ENCODE data around the gene WDR91.

The WDR91 gene

DNA sequence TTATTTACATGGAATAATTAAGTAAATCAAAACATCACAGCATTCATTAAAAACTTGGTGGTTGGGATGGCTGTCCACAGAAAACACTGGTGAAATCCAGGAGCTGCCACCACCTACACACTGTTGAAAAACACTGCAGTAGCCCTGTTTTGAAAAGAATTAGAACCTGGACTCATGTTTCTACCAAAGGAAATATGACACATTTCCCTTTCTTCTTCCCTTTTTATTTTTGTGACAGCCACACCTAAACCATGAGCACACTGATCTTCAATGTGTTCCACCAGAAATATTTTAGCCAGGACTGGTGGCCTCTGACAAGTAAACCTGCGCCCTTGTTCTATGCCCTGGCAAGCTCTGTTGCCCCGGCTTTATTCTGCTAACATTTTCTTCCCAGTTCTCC is 60.2 kb downstream of the WDR91 start:
- no peaks in the 10 kb centered on the region for H3K27me3 Mint-ChIP-seq (ENCODE audit: low read depth)
- peaks cover 29% of the 10 kb centered on the region for H3K9me3 Mint-ChIP-seq
- peaks cover 6% of the 10 kb centered on the region for H3K4me1 Mint-ChIP-seq
- H3K36me3 Mint-ChIP-seq (ENCODE audit: low read depth): peaks cover 27% of the 10 kb centered on the region
- TF ChIP-seq, protein P1, sequence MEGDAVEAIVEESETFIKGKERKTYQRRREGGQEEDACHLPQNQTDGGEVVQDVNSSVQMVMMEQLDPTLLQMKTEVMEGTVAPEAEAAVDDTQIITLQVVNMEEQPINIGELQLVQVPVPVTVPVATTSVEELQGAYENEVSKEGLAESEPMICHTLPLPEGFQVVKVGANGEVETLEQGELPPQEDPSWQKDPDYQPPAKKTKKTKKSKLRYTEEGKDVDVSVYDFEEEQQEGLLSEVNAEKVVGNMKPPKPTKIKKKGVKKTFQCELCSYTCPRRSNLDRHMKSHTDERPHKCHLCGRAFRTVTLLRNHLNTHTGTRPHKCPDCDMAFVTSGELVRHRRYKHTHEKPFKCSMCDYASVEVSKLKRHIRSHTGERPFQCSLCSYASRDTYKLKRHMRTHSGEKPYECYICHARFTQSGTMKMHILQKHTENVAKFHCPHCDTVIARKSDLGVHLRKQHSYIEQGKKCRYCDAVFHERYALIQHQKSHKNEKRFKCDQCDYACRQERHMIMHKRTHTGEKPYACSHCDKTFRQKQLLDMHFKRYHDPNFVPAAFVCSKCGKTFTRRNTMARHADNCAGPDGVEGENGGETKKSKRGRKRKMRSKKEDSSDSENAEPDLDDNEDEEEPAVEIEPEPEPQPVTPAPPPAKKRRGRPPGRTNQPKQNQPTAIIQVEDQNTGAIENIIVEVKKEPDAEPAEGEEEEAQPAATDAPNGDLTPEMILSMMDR (IDR thresholded peaks at IDR 0.05; ENCODE audit: unreplicated experiment in 3 of 3): no peak
- peak overlapping the region in 1 of 3 experiments; percentile 29 for H3K4me3 Mint-ChIP-seq
- H3K27ac Mint-ChIP-seq: peak overlapping the region; percentile 51 to 73 (median 64)

DNA sequence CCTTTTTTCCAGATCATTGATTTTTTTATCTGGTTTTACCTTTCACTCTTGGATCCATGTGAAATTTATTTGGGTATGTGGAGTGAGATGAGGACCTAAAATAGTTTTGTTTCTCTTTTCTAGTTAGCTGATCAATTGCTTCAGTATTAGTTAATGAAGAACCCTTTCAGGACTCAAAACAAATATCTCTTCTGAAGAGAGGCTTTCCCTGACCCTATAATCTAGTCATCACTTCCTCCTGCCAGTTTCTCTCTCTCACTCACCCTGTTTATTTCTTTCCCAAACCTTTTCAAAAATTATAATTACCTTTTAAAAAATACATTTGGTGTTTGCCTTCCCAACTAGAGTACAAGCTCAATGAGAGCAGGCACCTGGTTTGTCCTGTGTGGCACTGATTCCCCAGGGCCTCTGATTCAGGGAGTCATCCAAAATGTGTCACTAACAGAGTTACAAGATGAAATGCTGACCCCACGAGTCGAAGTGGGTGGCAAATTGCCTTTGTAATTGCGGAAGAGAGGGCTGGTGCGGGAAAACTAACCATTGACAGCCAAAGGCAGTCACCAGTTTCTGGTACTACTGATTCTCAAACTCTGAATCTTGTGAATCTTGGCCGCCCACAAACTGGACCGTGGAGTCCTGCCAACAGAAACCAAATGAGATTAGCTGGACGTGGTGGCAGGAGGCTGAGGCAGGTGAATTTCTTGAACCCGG is 61.1 kb downstream of the WDR91 start:
- peaks cover 21% of the 10 kb centered on the region for H3K36me3 Mint-ChIP-seq (ENCODE audit: low read depth)
- peaks cover 6% of the 10 kb centered on the region for H3K4me1 Mint-ChIP-seq
- no peak overlapping the region for H3K4me3 Mint-ChIP-seq
- H3K27ac Mint-ChIP-seq: no peak overlapping the region
- no peaks in the 10 kb centered on the region for H3K27me3 Mint-ChIP-seq (ENCODE audit: low read depth)
- peaks cover 23% of the 10 kb centered on the region for H3K9me3 Mint-ChIP-seq
- TF ChIP-seq, protein P1 (IDR thresholded peaks at IDR 0.05; ENCODE audit: unreplicated experiment in 3 of 3): no peak

DNA sequence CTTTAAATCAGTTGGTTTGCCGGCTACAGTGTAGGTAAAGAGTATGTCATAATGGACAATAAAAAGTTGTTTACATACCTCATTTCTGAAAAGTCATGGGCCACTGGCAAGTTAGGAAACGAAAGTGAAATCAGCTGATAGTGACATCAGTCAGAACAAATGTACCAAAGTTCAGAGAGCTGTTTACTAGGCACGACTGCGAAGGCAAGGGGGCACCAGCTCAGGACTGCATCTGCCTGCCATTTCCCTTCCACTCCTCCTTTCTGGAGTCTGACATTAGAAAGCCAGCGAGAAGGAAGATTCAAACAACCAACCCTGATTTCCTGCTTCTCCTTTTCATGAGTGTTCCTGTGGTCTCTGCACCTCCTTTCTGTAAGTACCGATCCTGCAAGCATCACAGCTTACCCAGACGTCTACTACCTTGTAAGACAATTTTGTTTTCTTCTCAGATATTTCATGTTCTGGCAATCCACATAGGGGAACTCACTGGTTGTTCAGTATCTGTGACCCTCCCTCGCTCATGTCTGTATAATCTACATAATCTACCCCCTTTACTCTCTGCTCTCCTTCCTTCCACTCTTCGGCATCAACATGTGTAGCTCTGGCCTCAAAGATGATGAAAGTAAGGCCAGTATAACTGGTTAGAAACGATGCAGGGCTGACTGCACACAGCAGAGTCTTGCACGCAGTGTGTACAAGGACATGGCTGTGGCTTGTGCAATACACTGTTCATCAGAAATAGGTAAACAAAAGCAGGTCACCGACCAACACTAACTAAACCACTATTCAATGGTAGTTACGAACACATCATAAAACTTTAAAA is 63.2 kb downstream of the WDR91 start, which contains the start of gene TMEM140:
TMEM140 (plus strand) TSS at position 174 of the 823 bp plus-strand sequence. CDS start 16,370 bp downstream, outside the sequence.
- TF ChIP-seq, protein P1 (IDR thresholded peaks at IDR 0.05; ENCODE audit: unreplicated experiment in 3 of 3): no peak
- Mint-ChIP-seq H3K4me1 (peaks cover 6% of the 10 kb centered on the region), H3K27me3 (ENCODE audit: low read depth) (no peaks in the 10 kb centered on the region), H3K4me3 (peak within 1 kb of the TSS; percentile 9 to 74 (median 20)), H3K9me3 (peaks cover 6% of the 10 kb centered on the region), H3K27ac (peak within 1 kb of the TSS; percentile 59 to 90 (median 64)), H3K36me3 (ENCODE audit: low read depth) (peaks cover 6% of the 10 kb centered on the region)

DNA sequence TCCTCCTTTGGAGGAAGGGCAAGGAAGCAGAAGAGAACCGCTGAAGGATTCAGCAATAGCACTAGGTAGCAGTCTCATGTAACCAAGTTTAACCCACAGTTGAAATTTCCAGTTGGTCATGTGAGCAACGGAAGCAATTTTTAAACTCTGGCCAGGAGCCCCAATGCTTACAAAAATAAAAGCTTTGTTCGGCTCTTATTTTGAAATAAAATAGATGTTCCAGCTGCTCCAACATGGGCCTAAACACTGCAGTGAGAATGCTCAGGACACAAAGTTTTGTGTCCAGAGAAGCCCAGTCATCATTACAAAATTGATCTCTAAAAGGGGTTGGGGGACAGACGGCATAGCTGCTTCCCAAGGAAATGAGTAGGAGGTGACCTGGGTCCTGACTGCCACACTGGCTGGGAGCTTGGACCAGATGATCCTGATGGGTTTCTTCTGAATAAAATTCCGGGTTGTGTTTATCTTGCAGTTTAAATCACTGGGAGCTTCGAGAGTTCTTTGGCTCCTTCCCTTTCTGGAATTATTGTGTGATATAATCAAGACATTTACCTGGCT is 63.9 kb downstream of the WDR91 start:
- peaks cover 6% of the 10 kb centered on the region for H3K4me1 Mint-ChIP-seq
- TF ChIP-seq, protein P1 (IDR thresholded peaks at IDR 0.05; ENCODE audit: unreplicated experiment in 3 of 3): no peak
- H3K4me3 Mint-ChIP-seq: peak overlapping the region; percentile 9 to 74 (median 20)
- H3K27ac Mint-ChIP-seq: peak overlapping the region; percentile 59 to 90 (median 64)
- H3K27me3 Mint-ChIP-seq (ENCODE audit: low read depth): no peaks in the 10 kb centered on the region
- H3K36me3 Mint-ChIP-seq (ENCODE audit: low read depth): no peaks in the 10 kb centered on the region
- H3K9me3 Mint-ChIP-seq: no peaks in the 10 kb centered on the region

DNA sequence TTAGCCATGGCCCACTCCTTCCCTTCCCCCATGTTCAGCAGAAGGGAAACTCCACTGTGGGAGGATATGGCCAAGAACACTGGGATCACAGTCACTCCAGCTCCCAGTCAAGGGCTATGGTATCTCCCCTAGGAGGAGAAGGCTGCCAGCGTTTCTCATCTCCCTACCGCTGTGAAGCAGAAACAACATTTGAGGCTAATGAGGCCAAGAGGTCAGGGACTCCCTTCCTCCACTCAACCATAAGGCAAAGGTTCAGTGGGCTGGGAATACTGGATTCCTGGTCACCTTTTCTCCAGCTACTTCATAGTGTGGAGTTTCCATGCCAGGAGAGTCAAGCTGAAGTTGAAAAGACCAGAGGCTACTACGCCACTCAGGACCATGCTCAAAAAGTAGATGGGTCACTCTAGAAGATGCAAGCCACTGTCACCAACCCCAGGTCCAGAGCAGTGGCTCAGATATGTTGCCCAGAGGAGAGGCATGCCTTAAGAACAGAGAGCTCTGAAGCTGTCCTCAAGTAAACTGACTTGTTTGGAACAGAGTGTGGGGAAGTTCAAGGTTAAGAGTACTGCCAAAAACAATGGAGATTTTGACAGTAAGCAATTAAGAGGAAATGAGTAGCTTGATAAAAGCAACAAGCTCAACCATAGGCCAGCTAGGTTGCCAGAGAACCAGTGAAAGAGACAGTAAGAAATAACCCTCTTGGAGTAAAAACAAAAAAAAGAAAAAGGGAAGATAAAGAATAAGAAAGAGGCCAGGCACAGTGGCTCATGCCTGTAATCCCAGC is 67.2 kb downstream of the WDR91 start:
- Mint-ChIP-seq H3K36me3 (ENCODE audit: low read depth) (no peaks in the 10 kb centered on the region), H3K27ac (no peak overlapping the region), H3K4me1 (peaks cover 6% of the 10 kb centered on the region), H3K4me3 (no peak overlapping the region), H3K9me3 (peaks cover 9% of the 10 kb centered on the region), H3K27me3 (ENCODE audit: low read depth) (no peaks in the 10 kb centered on the region)
- TF ChIP-seq, protein P1 (IDR thresholded peaks at IDR 0.05; ENCODE audit: unreplicated experiment in 3 of 3): no peak

All from nephron (organoid).